Left renal cortex interstitium (tissue), 4 donors: Measurements from ENCODE around the gene LRP1B. TPM values are rescaled to one million over a fixed set of nuclear protein-coding genes. Genes with fewer than 3 reads are reported as not detected.

Experiments used
- DNase-seq, 4 donors: peaks; one replicate each; pipeline ENCODE4 v3.0.0-alpha.2; 2013; ENCODE audit warnings: low read depth in 4 of 4, low spot score in 2 of 4, missing footprints in 1 of 4
- polyA plus RNA-seq, 4 donors: library from polyadenylated mRNA; unstranded; fragments of 120-200 nt; gene quantifications; one replicate each; pipeline ENCODE4 v1.2.1, GENCODE V29; 2013; ENCODE audit not compliant: insufficient read length in 4 of 4

Gene LRP1B
- polyA plus RNA-seq, 4 donors, result 0.82 to 0.99 (median 0.93) TPM

- DNase-seq, result no peak
These were observed 638.0 kb downstream of the LRP1B start for GRCh38 chr2:141492816-141493215.

GRCh38 chr2:141490886-141491285 is 639.9 kb downstream of the LRP1B start:
- no peak for DNase-seq

GRCh38 chr2:141482697-141483096 is 648.1 kb downstream of the LRP1B start:
- no peak for DNase-seq

GRCh38 chr2:141475801-141476200 is 655.0 kb downstream of the LRP1B start:
- no peak for DNase-seq

GRCh38 chr2:141468761-141469160 is 662.1 kb downstream of the LRP1B start:
- peak in 2 of 4 donors; percentile 2 to 6 for DNase-seq

GRCh38 chr2:141467331-141467730 is 663.5 kb downstream of the LRP1B start:
- DNase-seq, result no peak

GRCh38 chr2:141464995-141465394 is 665.8 kb downstream of the LRP1B start:
- DNase-seq, result no peak

GRCh38 chr2:141458351-141458750 is 672.5 kb downstream of the LRP1B start:
- no peak for DNase-seq

- DNase-seq, result no peak
These were observed 674.9 kb downstream of the LRP1B start for GRCh38 chr2:141455877-141456276.

- peak in 1 of 4 donors; percentile 7 for DNase-seq
These were observed 675.5 kb downstream of the LRP1B start for GRCh38 chr2:141455211-141455826.

GRCh38 chr2:141440072-141440635 is 690.7 kb downstream of the LRP1B start:
- DNase-seq, result no peak

GRCh38 chr2:141439524-141439923 is 691.3 kb downstream of the LRP1B start:
- no peak for DNase-seq

- DNase-seq, result no peak
These were observed 692.3 kb downstream of the LRP1B start for GRCh38 chr2:141438536-141438935.

- DNase-seq, result no peak
These were observed 693.3 kb downstream of the LRP1B start for GRCh38 chr2:141437521-141437920.

- no peak for DNase-seq
These were observed 707.7 kb downstream of the LRP1B start for GRCh38 chr2:141423124-141423523.

GRCh38 chr2:141417246-141417797 is 713.5 kb downstream of the LRP1B start:
- DNase-seq, result no peak

GRCh38 chr2:141411419-141411818 is 719.4 kb downstream of the LRP1B start:
- DNase-seq, result no peak

GRCh38 chr2:141399270-141399669 is 731.5 kb downstream of the LRP1B start:
- DNase-seq, result no peak

GRCh38 chr2:141393214-141393545 is 737.6 kb downstream of the LRP1B start:
- no peak for DNase-seq

- no peak for DNase-seq
These were observed 738.2 kb downstream of the LRP1B start for GRCh38 chr2:141392517-141393213.

GRCh38 chr2:141386168-141386567 is 744.6 kb downstream of the LRP1B start:
- no peak for DNase-seq

GRCh38 chr2:141384676-141385075 is 746.1 kb downstream of the LRP1B start:
- no peak for DNase-seq
